Tibial nerve (tissue), 4 donors: ENCODE data around the gene ZSWIM6. TPM values are rescaled to one million over a fixed set of nuclear protein-coding genes. Genes with fewer than 3 reads are reported as not detected.

Experiments
- DNase-seq, 2 donors: peaks; one replicate each; pipeline ENCODE4 v3.0.0-alpha.2; 2019; ENCODE audit warnings: low spot score in 2 of 2
- H3K27ac ChIP-seq, 4 donors: fragments of 200-600 bp; sonication (generic) in 3 of 4; one replicate each; pipeline ENCODE4 v1.5.1; 2017 to 2019; ENCODE audit warnings: mild to moderate bottlenecking in 1 of 4
- H3K27me3 ChIP-seq, 2 donors: fragments of 200-600 bp; sonication (generic) in 1 of 2; one replicate each; pipeline versions ENCODE4 v1.5.1 to v1.6.0; 2017 to 2019
- H3K36me3 ChIP-seq, 3 donors: fragments of 200-600 bp; sonication (generic); one replicate each; pipeline ENCODE4 v1.5.1; 2018 to 2019
- H3K4me1 ChIP-seq, 4 donors: fragments of 200-600 bp; sonication (generic) in 3 of 4; one replicate each; pipeline ENCODE4 v1.5.1; 2017 to 2019
- H3K4me3 ChIP-seq, 4 donors: fragments of 200-600 bp; sonication (generic) in 3 of 4; one replicate each; pipeline ENCODE4 v1.5.1; 2017 to 2019; ENCODE audit warnings: mild to moderate bottlenecking in 1 of 4, moderate library complexity in 1 of 4
- H3K9me3 ChIP-seq, 4 donors: fragments of 200-600 bp; sonication (generic) in 3 of 4; one replicate each; pipeline ENCODE4 v1.5.1; 2017 to 2019
- EP300 ChIP-seq, 2 donors: sonication (generic); formaldehyde crosslinking; IDR thresholded peaks; one replicate each; pipeline ENCODE4 v1.6.1; 2017; ENCODE audit warnings: antibody characterized with exemption in 2 of 2, mild to moderate bottlenecking in 1 of 2
- POLR2A ChIP-seq, 2 donors: fragments of 450-650 bp; IDR thresholded peaks; one replicate each; pipeline ENCODE4 v1.6.1; 2017; ENCODE audit warnings: antibody characterized with exemption in 2 of 2, mild to moderate bottlenecking in 2 of 2, moderate library complexity in 2 of 2
- WGBS, 2 donors: methylation state at CpG; one replicate each; pipeline ENCODE4 v1.1.5; 2018; 5-methylcytosine and 5-hydroxymethylcytosine counted together
- total RNA-seq, 4 donors: library from RNA; depleted of rRNA; stranded (reverse); fragments of >200 nt; gene quantifications; one replicate each; pipeline ENCODE4 v1.1.0, GENCODE V29; 2016
- TF ChIP-seq, protein P1 (sequence below), 5 experiments: fragments of 200-600 bp in 3 of 5; fragments of 450-650 bp in 2 of 5; sonication (generic) in 3 of 5; IDR thresholded peaks; one replicate each; pipeline ENCODE4 v1.5.1; 2016 to 2019; ENCODE audit warnings: antibody characterized with exemption in 5 of 5, mild to moderate bottlenecking in 3 of 5, moderate library complexity in 2 of 5

ZSWIM6 gene
- total RNA-seq, 4 donors from 2014 or later, result 10.6 to 15.5 (median 13.7) TPM

DNA sequence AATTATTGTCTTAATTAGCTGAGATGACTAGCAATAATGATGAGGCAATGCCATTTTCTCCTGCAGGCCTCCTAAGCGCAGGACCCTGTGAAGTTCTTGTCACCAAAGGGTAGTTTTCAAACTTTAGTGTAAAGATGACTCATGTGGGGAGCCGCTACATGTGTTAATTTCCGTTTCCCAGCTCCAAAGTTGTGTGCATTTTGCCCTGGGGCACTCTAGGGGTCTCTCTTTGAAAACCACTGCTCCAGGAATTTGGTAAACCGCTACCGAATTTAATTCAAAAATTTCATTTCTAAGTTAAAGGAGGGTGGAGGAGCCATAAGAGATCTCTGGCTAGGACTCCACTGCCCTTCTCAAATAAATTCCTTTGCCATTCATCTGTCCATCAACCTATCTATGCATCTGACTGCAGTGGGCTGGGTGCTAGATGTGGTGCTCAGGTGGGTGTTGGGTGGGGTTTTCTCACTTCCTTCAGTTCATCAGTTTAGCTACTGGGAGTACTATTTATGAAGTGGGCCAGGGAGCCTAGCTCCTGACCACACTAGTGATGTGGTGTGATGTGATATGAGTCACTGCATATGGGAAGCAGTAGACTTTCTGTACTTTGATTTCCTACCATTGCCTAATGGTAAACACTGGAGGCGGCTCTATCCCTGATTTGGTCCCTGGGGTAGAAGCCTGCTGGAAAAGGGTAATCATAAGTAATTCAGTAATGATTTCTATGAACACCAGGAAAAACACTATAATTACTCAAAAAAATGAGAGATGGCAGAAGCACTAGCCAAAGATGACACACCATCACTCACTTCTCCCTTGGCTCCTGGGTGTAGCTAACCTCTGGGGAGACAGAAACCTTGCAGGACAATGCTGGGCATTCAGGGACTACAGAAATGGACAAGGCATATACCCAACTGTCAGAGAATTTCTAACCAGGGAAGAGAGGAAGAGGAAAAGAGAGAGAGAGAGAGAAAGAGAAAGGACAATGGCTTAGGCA, 4.0 kb upstream of the ZSWIM6 start:
- Histone ChIP-seq H3K4me3 (no peak overlapping the region), H3K9me3 (no peaks in the 10 kb centered on the region), H3K27ac (peak overlapping the region in 2 of 4 donors; percentile 93 to 97), H3K27me3 (no peaks in the 10 kb centered on the region), H3K4me1 (peaks cover 0 to 20% (median 17%) of the 10 kb centered on the region in 4 donors), H3K36me3 (no peaks in the 10 kb centered on the region)
- DNase-seq, result no peak
- TF ChIP-seq, protein P1, sequence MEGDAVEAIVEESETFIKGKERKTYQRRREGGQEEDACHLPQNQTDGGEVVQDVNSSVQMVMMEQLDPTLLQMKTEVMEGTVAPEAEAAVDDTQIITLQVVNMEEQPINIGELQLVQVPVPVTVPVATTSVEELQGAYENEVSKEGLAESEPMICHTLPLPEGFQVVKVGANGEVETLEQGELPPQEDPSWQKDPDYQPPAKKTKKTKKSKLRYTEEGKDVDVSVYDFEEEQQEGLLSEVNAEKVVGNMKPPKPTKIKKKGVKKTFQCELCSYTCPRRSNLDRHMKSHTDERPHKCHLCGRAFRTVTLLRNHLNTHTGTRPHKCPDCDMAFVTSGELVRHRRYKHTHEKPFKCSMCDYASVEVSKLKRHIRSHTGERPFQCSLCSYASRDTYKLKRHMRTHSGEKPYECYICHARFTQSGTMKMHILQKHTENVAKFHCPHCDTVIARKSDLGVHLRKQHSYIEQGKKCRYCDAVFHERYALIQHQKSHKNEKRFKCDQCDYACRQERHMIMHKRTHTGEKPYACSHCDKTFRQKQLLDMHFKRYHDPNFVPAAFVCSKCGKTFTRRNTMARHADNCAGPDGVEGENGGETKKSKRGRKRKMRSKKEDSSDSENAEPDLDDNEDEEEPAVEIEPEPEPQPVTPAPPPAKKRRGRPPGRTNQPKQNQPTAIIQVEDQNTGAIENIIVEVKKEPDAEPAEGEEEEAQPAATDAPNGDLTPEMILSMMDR (IDR thresholded peaks at IDR 0.05), result no peak
- no peak for TF ChIP-seq EP300 (IDR thresholded peaks at IDR 0.05)
- TF ChIP-seq POLR2A (IDR thresholded peaks at IDR 0.05), result no peak
- WGBS, 2 donors, result 68 to 72% methylated on average over 6 of the region's 6 CpGs

DNA sequence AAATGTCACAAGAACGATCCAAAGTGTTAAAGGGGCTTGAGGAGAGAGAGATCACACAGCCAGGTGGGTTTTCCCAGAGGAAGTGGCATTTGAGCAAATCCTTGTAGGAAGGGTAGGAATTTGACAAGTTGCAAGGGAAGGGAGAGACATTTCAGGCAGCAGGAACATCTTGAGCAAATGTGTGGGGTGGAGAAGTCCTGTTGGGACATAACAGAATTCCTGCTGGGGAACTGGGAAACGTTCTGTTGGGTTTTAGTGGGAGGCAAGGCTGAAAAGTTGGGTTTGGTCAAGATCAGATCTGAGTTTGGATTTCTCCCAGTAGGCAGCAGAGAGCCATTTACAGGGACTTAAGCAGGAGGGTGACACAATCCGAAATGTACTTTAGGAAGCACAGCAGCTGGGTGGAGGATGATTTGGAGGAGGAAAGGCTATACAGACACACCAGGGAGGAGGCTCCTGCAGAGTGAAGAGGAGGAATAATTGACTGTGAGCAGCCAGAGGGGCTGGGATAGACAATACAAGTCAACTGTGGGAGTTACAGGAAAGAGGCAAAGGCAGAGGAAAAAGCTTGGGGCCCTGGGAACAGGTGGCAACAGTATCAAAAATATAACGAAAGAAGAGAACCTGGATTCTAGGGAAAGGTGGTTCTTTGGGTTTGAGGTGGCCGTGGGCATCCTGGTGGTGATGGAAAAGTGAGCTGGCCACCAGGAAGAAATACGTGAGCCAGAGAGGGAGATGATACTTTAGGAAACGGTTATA, 3.1 kb upstream of the ZSWIM6 start:
- Histone ChIP-seq H3K4me3 (peak overlapping the region in 1 of 4 donors; percentile 98), H3K27me3 (no peaks in the 10 kb centered on the region), H3K9me3 (no peaks in the 10 kb centered on the region), H3K36me3 (no peaks in the 10 kb centered on the region), H3K27ac (peak overlapping the region in 2 of 4 donors; percentile 93 to 97), H3K4me1 (peaks cover 0 to 21% (median 17%) of the 10 kb centered on the region in 4 donors)
- DNase-seq, result no peak
- TF ChIP-seq POLR2A (IDR thresholded peaks at IDR 0.05), result no peak
- no peak for TF ChIP-seq EP300 (IDR thresholded peaks at IDR 0.05)
- TF ChIP-seq, protein P1 (IDR thresholded peaks at IDR 0.05), result no peak
- 55 to 59% methylated on average over 7 of the region's 7 CpGs for WGBS, 2 donors

DNA sequence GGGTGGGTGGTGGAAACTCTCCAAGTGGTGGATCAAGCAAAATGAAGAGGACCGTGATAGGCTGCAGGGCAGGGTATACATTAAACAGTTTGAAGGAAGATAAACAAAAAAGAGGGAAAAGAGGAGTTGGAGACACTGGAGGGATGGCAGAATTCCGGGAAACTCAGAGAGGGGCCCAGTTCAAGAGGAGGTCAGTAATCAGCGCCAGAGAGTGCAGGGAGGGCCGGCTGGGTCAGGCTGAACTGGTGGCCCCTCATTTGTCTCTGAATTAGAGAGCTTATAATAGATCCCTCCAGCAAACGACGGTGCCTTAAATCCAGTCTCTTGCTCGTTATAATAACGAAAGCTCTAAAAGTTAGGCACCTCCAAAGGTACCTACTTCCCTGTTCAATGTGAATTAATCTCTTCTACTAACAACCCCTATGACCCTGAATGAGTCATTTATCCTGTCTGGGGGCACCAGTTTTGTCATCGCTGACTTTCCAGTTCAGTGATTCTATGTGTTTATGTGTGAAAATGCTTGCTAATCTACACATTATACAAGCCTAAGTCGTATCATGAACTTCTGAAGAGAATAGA, 2.4 kb upstream of the ZSWIM6 start:
- WGBS, 2 donors, result 37 to 48% methylated on average over 10 of the region's 10 CpGs

DNA sequence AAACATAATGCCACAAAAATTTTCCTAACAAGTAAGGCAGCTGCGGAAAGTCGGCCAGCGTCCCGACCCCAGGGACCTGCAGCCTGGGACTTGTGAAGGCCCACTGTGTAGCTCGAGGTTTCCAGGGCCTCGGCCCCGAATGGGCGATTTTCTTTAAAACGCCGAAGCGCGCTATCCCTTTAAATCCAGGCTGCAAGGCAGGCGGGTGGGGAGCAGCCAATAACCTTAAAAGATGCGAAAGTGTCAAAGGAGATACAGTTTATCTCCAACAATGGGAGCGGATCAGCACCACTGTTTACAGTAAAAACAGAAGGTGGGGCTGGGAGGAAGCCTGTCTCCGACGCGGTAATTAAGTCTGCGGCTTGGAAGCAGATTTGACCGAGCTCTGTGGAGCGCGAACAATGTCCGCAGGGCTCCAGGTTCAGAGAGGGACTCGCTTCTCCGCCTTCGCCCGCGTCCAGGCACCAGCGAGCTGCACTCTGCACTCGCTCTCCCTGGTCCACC, 1.7 kb upstream of the ZSWIM6 start:
- Histone ChIP-seq H3K4me1 (peaks cover 0 to 35% (median 23%) of the 10 kb centered on the region in 4 donors), H3K36me3 (no peaks in the 10 kb centered on the region), H3K27ac (peak overlapping the region; percentile 90 to 97 (median 94)), H3K4me3 (peak overlapping the region; percentile 68 to 98 (median 86)), H3K9me3 (no peaks in the 10 kb centered on the region), H3K27me3 (no peaks in the 10 kb centered on the region)
- TF ChIP-seq EP300 (IDR thresholded peaks at IDR 0.05), result peak in 1 of 2 donors; percentile 23
- TF ChIP-seq, protein P1 (IDR thresholded peaks at IDR 0.05), result no peak
- no peak for DNase-seq
- WGBS, 2 donors, result 0 to 1% methylated on average over 19 to 24 of the region's 30 CpGs

More for the DNA sequence above, 2.4 kb upstream of the ZSWIM6 start:
- no peaks in the 10 kb centered on the region for H3K27me3 ChIP-seq
- DNase-seq, result no peak
- H3K27ac ChIP-seq, result peak overlapping the region; percentile 90 to 97 (median 94)
- no peaks in the 10 kb centered on the region for H3K9me3 ChIP-seq
- no peaks in the 10 kb centered on the region for H3K36me3 ChIP-seq
- TF ChIP-seq, protein P1 (IDR thresholded peaks at IDR 0.05), result no peak
- no peak for TF ChIP-seq EP300 (IDR thresholded peaks at IDR 0.05)
- TF ChIP-seq POLR2A (IDR thresholded peaks at IDR 0.05), result no peak
- peaks cover 0 to 27% (median 19%) of the 10 kb centered on the region in 4 donors for H3K4me1 ChIP-seq
- H3K4me3 ChIP-seq, result peak overlapping the region in 2 of 4 donors; percentile 85 to 98
